Endothelial cell of hepatic sinusoid (primary cell): Measurements from ENCODE around the gene PPP1R1A.

Source experiments
- in situ Hi-C: cut with HindIII; loops from 2 replicates; pipeline ENCODE4 v1.10.0; 2017; ENCODE audit warnings: low sequenced_read_pairs

PPP1R1A gene

DNA sequence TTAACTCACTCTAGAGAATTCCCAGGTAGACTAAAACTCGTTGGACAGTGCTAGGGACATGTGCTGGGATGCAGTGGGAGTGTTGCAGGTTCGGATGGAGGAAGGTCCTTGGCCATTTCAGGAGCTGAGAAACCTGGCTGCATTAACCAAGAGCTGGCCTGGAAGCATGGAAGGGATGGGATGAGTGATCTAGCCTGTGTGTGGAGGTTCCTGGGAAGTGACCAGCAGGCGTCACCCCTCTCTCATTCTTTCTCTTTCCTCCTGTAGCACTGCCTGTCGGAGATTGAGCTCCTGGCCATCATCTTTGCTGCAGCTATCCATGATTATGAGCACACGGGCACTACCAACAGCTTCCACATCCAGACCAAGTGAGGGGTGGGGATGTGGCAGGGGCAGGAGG lies 15.6 kb downstream of the PPP1R1A start:
- in situ Hi-C loops: no loop called here

DNA sequence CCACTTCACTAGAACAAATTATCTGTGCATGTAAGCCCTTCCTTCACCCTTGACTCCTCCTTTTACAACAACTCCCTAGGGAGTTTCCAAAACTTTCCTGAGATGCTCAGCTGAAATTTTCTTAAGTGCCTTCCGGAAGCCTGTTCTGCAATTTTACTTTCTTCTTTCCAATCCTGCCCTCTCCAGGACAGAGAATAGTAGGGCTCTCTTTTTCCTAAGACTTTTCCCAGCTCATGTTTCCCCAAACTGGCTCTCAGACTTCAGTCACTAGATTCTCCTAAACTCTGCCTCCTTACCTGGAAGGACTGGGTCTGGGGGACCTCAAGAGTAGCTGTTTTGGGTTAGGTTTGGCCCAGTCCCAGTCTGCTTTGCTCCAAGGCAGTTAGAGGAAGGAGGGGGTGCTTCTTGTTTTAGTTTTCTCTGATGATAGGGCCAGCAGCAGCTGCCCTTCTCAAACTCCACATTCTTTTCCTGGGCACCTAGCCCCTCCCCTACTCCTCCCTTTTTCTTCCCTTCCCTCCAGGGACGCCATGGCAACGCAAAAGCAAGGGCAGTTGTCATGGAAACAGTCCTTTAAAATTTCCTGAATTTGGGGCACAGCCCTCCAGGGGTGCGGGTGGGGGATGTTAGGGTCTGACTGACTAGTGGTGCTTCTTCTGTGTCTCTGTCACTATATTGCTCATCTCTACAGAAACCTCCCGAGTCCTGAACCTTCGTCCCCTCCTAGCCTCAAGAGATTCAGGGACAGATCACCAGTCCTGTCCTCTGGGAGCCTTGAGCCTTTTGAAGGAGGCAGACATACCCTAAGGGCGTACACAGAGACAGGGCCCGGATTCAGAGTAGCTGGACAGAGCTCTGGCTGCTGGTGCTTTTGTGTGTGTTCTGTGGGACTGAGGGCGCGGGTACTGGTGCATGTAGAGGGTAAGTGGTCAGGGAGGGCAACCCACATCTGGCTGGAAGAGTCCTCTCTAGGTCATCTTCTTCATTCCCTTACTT lies 17.0 kb downstream of the PPP1R1A start:
- in situ Hi-C loops: no loop called here

DNA sequence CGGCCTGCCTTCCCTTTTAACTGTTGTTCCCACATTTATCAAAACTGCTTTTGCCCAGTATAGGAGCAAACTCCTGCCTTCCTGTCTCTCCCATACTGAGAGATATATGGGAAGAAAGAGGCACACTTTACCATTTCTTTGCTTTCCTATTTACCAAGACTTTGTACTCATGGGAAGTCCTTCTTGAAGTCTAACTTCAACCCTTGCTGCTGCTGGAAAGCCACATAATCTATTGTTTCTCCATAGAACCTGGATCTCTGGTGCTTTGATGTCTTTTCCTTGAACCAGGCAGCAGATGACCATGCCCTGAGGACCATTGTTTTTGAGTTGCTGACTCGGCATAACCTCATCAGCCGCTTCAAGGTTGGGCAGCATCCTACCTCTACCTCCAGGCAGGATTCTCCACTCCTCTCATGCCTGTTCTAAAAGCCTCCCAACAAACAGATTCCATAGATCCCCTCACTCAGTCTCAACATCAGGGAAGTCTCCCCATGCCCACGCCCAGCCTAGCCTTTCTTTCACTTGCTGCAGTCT lies 18.4 kb downstream of the PPP1R1A start:
- in situ Hi-C loops: no loop called here

DNA sequence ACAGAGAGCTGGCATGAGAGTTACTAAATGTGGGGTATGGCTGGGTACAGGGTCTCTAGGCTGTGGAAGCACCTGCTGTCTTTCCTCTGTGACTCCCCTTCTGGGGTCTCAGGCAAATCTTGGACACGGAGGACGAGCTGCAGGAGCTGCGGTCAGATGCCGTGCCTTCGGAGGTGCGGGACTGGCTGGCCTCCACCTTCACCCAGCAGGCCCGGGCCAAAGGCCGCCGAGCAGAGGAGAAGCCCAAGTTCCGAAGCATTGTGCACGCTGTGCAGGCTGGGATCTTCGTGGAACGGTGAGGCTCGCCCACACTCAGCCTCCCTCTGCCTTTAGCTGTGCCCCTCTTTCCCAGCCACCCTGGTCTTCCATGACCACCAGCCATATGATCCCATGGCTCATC lies 19.4 kb downstream of the PPP1R1A start:
- in situ Hi-C loops: no loop called here

DNA sequence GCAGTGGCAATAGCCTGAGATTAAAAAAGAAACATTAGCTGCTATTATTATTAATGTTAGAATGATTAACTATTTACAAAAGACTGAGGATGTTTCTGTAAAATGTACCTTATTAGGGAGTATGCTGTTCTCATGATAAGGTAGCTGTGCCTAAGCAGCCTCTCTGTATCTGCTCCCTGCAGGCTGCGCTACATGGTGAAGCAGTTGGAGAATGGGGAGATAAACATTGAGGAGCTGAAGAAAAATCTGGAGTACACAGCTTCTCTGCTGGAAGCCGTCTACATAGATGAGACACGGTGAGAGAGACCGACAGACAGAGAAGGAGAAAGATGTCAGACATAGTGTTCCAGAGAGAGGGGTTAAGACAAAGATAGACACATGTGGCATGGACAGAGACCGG lies 21.7 kb downstream of the PPP1R1A start:
- in situ Hi-C loops: no loop called here

DNA sequence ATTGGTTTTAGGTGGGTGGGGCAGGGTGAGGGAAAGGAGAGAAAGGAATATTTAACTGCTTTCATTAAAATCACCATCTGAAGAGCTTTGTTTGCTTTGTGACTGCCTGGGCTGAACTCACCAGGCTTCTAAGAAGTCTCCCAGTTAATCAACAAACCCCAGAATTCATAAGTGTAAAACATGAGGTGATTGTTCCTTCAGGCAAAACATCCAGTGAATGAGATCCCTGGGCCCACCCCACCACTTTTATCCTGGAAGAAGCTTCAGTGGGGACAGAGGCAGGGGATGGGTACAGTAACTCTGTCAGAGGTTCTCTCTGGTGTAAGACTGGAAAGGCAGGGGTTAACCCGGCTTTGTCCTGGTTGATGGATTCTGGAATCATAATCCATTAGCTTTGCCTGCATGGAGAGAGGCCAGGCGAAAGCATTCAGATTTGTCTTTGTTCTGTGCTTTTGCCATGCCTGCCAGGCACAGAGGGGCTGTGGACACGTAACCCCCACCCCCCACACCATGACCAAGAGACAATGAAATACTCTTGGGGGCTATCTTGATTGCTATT lies 22.4 kb downstream of the PPP1R1A start:
- in situ Hi-C loops: no loop called here

DNA sequence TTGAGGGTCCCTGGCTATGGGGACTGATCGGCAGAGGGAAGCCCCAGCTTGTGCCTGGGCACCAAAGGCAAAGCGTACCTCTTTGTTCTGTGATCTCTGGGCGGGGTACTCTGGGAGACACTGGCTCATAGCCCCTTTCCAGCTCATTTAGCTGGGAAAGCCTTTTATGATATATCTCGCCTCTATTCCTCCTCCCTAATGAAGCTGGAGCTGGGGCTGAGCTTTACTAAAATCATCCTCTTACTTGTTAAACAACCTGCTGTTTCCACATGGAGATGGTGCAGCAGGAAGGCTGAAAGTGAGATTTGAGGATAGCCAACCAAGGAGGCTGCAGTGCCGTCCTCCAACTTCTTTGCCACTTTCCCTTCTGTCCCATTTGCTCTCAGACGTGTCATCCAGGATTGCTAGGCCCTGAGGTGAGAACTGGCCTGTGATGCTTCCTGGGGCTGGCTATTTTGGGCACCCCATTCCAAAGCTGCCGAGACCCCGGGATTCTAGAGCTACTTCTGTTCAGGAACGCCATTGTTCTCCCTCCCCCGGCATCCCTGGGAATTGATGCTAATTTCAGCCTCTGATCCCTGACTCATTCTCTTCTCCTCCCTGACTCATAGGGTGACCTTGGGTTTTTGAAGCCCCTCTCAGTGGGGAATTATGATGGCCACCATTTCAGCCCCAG lies 23.0 kb downstream of the PPP1R1A start:
- in situ Hi-C loops: no loop called here

DNA sequence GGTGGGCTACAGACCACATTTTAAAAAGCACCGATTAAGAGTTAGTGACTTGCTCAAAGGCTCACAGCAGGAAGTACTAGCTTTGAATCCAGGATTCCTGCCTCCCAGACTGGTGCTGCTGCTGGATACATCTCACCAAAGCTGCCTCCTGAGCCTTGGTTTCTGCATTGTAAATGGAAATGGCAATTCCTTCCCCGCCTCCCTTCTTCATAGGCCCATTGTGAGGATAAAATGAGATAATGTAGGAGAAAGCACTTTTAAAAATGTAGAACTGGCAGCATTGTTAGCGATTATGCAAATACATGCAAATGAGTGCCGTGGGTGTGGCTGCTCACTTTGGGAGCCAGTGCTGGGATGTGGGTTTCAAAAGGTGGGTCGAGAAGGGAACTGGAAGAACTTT lies 23.7 kb downstream of the PPP1R1A start:
- in situ Hi-C loops: no loop called here

DNA sequence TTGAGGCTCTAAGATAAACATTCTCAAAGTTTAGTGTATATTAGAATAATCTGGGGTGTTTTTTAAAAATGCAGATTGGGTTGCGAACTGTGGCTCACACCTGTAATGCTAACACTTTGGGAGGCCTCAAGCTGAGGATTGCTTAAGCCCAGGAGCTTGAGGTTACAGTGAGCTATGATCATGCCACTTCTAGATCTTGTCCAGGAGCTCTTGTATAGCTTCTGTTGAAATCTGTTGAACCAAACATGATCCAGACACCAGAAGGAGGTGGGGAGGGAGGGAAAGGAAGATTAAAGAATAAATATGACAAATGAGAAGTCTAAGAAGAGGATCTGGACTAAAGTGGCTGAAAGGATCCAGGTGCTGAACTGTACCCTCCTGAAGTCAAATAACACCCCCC lies 24.7 kb downstream of the PPP1R1A start:
- in situ Hi-C loops: no loop called here

DNA sequence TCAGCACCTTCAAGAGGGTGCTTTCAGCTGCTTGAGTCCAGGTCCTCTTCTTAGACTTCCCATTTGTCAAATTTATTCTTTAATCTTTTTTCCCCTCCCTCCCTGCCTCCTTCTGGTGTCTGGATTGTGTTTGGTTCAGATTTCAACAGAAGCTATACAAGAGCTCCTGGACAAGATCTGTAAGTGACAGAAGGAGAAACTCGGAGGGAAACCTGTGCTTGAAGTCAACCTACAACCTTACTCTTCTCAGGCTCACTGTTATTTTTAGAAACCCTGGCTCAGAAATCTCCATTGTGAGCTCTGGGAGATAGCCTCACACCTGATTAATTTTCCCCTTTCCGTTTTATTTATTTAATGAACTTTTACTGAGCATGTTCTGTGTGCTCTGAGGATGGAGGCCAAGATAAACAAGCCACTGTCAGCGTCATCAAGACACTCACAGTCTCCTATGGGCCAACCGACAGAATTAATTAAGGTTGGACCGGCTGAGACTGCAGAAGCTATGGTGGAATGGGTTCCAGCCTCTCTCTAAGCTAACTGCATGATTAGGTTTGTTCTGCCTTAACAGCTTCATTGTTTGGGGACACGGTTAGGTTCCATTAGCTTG lies 25.6 kb downstream of the PPP1R1A start:
- in situ Hi-C loops: no loop called here

DNA sequence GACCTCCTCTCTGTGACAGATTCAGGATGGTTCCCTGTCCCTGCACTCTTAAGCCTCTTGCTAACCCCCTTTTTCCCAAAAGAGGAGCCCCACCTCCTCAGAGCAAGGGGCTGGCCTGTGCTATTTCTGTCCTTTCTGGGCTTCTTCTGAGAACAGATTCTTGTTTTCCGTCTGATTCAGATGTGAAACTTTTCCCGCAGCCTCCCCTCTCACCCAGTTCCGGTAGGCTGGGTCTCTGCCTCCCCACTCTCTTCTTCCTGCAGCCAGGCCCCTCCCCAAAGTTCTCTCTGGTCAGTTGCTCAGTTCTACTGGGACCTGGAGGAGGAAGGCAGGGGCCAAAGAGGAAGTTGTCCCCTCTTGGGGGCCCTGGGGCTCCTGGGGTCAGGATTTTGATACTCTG lies 27.3 kb downstream of the PPP1R1A start:
- in situ Hi-C loops: no loop called here

DNA sequence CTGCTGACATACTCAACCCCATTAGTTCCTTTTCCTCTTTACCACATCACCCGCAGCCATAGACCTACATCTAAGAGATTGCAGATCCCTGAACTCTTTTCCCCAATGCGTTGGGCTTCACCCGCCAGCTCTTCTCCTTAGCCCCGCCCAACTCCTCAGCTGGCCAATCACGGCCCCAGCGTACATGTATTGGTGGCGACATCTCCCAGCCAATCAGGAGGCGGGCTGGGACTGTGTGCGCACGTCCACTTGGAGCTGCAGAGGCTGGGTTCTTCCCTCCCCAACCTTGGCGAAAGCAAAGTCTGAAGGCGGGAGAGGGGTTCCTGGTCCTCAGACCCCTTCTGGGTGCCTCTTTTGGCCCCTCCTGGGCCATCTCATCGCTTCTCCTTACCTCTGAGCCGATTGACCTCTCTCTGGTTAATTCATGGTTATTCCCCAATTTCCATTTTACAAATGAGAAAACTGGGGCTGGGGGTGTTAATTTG lies 28.0 kb downstream of the PPP1R1A start:
- in situ Hi-C loops: no loop called here

DNA sequence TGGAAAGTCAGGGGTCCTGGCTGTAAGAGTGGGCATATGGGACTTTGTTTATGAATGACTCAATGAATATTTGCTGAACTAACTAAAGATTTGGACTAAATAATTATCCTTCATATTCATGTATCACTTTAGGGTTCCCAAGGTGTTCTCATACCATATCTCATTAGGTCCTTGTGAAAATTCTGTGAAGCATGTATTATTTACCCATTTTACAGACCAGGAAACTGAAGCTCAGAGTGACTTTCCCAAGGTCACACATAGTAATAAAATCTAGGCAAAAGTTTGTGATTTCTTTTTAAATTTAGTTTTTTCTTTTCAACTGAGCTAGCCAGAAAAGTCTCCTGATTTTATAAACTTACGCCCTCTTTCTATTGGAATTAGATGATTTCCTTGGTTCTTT lies 29.7 kb downstream of the PPP1R1A start:
- in situ Hi-C loops: no loop called here

DNA sequence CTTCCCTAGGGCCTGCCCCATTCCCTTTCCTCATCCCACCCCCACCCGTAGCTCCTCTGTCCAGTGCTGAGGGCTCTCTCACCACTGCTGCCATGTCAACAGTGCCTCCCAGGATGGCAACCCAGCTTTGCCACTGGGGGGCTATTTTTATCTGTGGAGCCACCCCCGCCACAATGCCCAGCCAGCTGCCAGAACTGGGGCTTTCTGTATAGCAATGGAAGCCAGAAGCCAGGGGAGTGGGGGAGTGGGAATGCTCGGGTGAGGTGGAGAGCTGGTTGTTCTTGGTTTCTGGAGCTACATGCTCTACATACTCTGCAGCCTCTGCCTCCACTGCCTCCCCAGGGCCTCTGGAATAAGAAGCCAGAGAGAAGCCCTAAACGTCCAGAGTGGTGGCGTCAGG lies 30.1 kb downstream of the PPP1R1A start:
- in situ Hi-C loops: no loop called here

DNA sequence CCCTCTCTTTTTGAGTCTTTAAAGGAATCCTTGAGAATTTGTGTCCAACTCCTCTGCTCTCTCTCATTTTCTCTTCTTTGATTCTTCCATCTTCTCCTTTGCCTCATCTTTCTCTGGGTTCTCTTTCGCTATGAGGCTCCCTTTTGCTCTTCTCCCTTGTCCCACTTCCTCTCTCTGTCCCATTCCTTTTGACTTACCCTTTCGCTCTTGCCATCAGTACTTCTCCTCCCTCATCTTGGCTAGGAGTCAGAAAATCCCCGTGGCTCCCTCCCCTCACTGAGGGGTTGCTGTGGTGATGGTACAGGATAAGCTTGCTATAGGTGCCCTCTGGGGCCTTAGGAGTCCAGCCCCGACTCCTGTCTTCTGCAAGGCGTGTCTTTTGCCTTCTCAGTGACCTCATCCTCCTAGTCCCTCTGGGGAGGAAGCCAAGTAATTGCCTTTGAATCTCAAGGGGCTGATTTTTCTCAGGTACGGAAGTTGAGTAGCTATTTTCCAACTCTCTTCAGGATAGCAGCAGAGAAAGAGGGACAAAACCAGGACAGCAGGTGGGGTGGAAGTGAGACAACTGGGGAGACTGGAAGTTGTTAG lies 32.7 kb downstream of the PPP1R1A start:
- in situ Hi-C loops: no loop called here

DNA sequence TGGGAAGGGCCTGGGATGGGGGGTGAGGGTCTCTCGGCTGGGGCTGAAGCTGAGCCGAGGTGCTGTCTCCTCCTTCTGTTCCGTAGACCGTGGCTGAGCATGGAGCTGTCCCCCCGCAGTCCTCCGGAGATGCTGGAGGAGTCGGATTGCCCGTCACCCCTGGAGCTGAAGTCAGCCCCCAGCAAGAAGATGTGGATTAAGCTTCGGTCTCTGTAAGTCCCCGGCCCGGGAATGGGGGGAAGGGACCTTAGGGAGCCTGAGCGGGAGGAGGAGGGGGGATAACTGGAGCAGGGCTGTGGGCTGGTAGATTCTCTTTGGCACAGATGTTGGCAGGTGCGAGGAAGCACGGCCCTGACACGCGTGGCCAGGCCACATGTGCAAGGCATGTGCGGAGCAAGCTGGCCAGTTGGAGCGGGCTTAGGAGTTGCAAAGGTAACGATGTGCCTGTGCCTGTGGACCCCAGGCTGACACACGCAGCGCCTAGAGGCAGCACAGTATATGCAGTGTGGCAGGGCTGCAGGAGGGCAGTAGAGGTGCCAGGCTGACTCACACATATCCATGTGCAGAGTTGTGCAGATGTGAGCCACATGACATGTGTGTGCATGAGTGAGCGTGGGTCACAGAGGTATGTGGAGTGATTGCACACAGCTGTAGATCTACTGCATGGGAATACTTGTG lies 38.5 kb downstream of the PPP1R1A start:
- in situ Hi-C loops: no loop called here

DNA sequence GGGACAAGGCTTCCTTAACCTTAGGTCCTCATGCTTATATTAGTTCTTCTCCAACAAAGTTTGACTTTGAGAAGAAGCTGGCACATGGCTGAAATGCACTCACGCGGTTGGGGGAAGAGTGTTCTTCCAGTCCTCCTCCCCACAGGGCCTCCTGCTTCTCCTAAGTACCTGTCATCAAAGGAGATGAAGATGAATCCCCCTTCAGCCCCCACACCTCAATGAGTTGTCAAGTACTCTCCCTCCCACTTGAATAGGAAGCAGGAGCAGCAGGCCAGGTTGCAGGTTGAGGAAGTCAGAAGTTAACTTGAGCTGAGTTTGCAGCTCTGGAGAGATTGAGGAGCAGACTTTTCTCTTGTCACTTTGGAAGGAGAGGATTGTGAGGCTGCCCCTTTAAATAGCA lies 41.9 kb downstream of the PPP1R1A start:
- in situ Hi-C loops: no loop called here

DNA sequence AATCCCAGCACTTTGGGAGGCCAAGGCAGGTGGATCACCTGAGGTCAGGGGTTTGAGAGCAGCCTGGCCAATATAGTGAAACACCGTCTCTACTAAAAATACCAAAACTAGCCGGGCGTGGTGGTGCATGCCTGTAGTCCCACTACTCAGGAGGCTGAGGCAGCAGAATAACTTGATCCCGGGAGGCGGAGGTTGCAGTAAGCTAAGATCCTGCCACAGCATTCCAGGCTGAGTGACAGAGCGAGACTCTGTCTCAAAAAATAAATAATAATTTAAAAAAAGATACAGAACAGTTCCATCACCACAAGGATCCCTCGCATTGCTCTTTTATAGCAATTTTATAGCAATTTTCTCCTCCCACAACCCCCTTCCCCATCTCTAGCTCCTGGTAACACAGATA lies 43.7 kb downstream of the PPP1R1A start:
- in situ Hi-C loops: no loop called here

DNA sequence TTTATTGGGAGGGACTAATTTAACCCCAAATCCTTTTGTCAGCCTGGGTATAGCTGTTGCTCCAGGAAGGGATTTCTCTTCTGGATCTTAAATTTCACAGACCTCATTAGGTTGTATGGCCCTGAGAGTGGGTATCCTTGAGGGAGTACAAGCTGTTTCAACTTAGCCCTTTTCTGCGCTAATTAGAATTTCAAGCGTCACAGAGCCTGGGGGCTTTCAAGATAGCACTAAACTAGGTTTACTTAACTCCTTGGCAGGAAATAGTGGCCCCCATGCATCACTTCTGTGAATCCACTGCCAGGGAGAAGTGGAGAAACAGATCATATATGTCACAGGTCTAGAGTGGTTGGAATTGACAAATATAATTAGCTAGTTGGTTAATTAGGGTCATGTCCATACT lies 44.9 kb downstream of the PPP1R1A start:
- in situ Hi-C loops: no loop called here

DNA sequence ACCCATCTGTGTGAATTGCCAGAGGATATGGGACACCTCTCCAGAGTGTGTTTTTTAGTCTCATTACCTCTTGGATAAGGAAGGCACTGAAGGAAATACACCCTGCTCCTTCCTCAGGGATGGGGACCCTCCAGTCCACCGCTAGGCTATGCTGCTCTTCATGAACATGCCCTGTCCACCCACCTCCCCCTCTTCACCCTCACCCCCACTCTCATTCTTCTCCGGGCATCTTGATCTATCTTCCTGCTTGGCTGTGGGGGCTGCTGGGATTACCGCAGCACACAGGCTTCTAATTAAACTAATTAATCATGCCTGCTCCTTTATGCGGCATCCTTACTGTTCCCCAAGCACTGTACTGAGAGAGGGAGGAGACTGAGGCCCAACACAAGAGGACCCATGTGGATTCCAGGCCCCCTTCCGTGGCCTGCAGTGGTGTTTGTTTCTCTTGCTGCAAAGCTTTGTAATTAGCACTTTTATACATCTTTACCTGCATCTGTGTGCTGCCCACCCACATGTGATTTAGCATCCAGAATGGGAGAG lies 46.6 kb downstream of the PPP1R1A start:
- in situ Hi-C loops: no loop called here
